Erythroblast (primary cell): Measurements from ENCODE around the gene CHD1L.
"Not testable (repeated sequence)": the region's sequence is repeated elsewhere in the genome, so short reads cannot be mapped to it uniquely, and the experiment has no call there.

ENCODE experiments used
- DNase-seq, 2 experiments: peaks; one replicate each; lab custom pipeline; 2025; lab: John Stamatoyannopoulos, UW
- GATA1 ChIP-seq: IDR thresholded peaks from 2 replicates; pipeline ENCODE4 v1.6.1; 2011; ENCODE audit warnings: low read depth, mild to moderate bottlenecking, control low read depth, low read length, moderate library complexity
- POLR2A ChIP-seq: IDR thresholded peaks from 2 replicates; pipeline ENCODE4 v1.6.1; 2011; ENCODE audit warnings: mild to moderate bottlenecking, low read length

Gene CHD1L

GRCh38 chr1:147238925-147239820, 3.3 kb upstream of the CHD1L start:
- DNase-seq = no peak
- TF ChIP-seq POLR2A (no peak), GATA1 (no peak)

- not testable (repeated sequence) for DNase-seq
These were observed 2.3 kb upstream of the CHD1L start for GRCh38 chr1:147240131-147240721.

- DNase-seq = peak in 1 of 2 experiments; percentile 44
- TF ChIP-seq GATA1 = no peak
- TF ChIP-seq POLR2A = no peak
These were observed 493 bp upstream of the CHD1L start for GRCh38 chr1:147241934-147242448.

GRCh38 chr1:147243228-147243685, 773 bp downstream of the CHD1L start:
- TF ChIP-seq POLR2A (no peak), GATA1 (no peak)
- peak; percentile 71 to 77 for DNase-seq

GRCh38 chr1:147243841-147244240, 1.4 kb downstream of the CHD1L start:
- no peak for TF ChIP-seq POLR2A
- no peak for TF ChIP-seq GATA1
- peak; percentile 31 to 57 for DNase-seq

- TF ChIP-seq GATA1 = no peak
- no peak for TF ChIP-seq POLR2A
These were observed 2.6 kb downstream of the CHD1L start for GRCh38 chr1:147245129-147245528.

GRCh38 chr1:147245586-147246021, 3.1 kb downstream of the CHD1L start:
- no peak for TF ChIP-seq POLR2A

More at GRCh38 chr1:147245129-147245528, 2.6 kb downstream of the CHD1L start:
- peak; percentile 19 to 21 for DNase-seq

GRCh38 chr1:147246044-147246690, 3.7 kb downstream of the CHD1L start:
- no peak for TF ChIP-seq GATA1
- TF ChIP-seq POLR2A = no peak
- peak in 1 of 2 experiments; percentile 15 for DNase-seq

More at GRCh38 chr1:147245586-147246021, 3.1 kb downstream of the CHD1L start:
- DNase-seq = peak; percentile 47 to 58

GRCh38 chr1:147246910-147247655, 4.6 kb downstream of the CHD1L start:
- peak; percentile 8 to 29 for DNase-seq
- TF ChIP-seq POLR2A = no peak

GRCh38 chr1:147247656-147248238, 5.3 kb downstream of the CHD1L start:
- DNase-seq = no peak
- TF ChIP-seq POLR2A (no peak), GATA1 (no peak)

- TF ChIP-seq GATA1 (no peak), POLR2A (no peak)
- no peak for DNase-seq
These were observed 10.1 kb downstream of the CHD1L start for GRCh38 chr1:147252540-147252939.

- no peak for TF ChIP-seq POLR2A
- no peak for TF ChIP-seq GATA1
- DNase-seq = no peak
These were observed 18.5 kb downstream of the CHD1L start for GRCh38 chr1:147260956-147261355.

GRCh38 chr1:147264158-147264768, 21.8 kb downstream of the CHD1L start:
- TF ChIP-seq GATA1 (no peak), POLR2A (no peak)
- DNase-seq = no peak
